KMS-11 (cell line): ENCODE data around the gene MAP1LC3B.

Experiments
- H2AFZ ChIP-seq: fragments of 200-600 bp; sonication (generic); 2 replicates; pipeline ENCODE4 v1.6.1; 2016; ENCODE audit warnings: antibody characterized with exemption, mixed run types, low read depth
- H3K27ac ChIP-seq: fragments of 200-600 bp; sonication (generic); 2 replicates; pipeline ENCODE4 v1.6.1; 2016; ENCODE audit warnings: mild to moderate bottlenecking, mixed run types
- H3K27me3 ChIP-seq: fragments of 200-600 bp; sonication (generic); 2 replicates; pipeline ENCODE4 v1.6.1; 2017; ENCODE audit warnings: mild to moderate bottlenecking, low read depth, mixed run types, moderate library complexity; ENCODE audit not compliant: insufficient read depth
- H3K36me3 ChIP-seq: fragments of 200-600 bp; sonication (generic); 2 replicates; pipeline ENCODE4 v1.6.1; 2017; ENCODE audit warnings: mild to moderate bottlenecking, mixed run types; ENCODE audit not compliant: insufficient read depth
- H3K4me1 ChIP-seq: fragments of 200-600 bp; sonication (generic); 2 replicates; pipeline ENCODE4 v1.6.1; 2016; ENCODE audit warnings: mild to moderate bottlenecking, low read depth, mixed run types; ENCODE audit not compliant: poor library complexity, severe bottlenecking
- H3K4me2 ChIP-seq: fragments of 200-600 bp; sonication (generic); 2 replicates; pipeline ENCODE4 v1.7.0; 2016; ENCODE audit warnings: mild to moderate bottlenecking, mixed run types
- H3K4me3 ChIP-seq: fragments of 200-600 bp; sonication (generic); IDR thresholded peaks from 2 replicates; pipeline ENCODE4 v1.6.1; 2017; ENCODE audit warnings: low read depth, low read length, mixed read lengths; ENCODE audit not compliant: insufficient read depth
- H3K79me2 ChIP-seq: fragments of 200-600 bp; sonication (generic); 2 replicates; pipeline ENCODE4 v1.6.1; 2016; ENCODE audit warnings: low read depth, mixed run types; ENCODE audit not compliant: insufficient read depth
- H3K9ac ChIP-seq: fragments of 200-600 bp; sonication (generic); 2 replicates; pipeline ENCODE4 v1.6.1; 2016; ENCODE audit warnings: mild to moderate bottlenecking, mixed run types
- H4K20me1 ChIP-seq: fragments of 200-600 bp; sonication (generic); 2 replicates; pipeline ENCODE4 v1.6.1; 2016; ENCODE audit warnings: mild to moderate bottlenecking, mixed run types; ENCODE audit not compliant: insufficient read depth
- TF ChIP-seq, protein P1 (sequence below): fragments of 200-600 bp; sonication (generic); conservative IDR thresholded peaks from 2 replicates; pipeline ENCODE4 v1.6.1; 2017; ENCODE audit warnings: low read depth, mild to moderate bottlenecking, antibody characterized with exemption, low read length, moderate library complexity, mixed read lengths

The MAP1LC3B gene

DNA sequence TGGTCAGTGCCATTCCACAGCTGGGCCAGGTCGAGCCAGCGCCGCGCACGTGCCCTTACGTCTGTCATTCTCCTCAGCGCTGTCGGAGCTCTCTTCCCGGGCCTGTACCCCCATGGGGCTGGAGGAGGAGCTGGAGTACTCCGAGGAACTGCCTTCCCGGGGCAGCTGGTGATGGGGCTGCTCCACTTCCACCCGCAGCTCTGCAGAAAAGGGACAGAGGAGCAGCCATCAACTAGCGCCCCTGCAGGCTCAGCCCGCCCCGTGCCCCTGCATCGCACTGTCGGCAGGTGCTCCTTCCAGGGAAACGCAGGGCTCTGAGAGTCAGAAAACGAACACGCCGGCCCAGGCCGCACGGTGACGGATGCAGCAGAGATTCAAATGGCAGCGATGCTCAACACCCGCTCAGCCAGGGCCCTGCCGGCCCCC, 20.9 kb downstream of the MAP1LC3B start:
- no peak overlapping the region for H2AFZ ChIP-seq
- no peak overlapping the region for H3K9ac ChIP-seq
- H3K27me3 ChIP-seq: no peaks in the 10 kb centered on the region
- TF ChIP-seq, protein P1, sequence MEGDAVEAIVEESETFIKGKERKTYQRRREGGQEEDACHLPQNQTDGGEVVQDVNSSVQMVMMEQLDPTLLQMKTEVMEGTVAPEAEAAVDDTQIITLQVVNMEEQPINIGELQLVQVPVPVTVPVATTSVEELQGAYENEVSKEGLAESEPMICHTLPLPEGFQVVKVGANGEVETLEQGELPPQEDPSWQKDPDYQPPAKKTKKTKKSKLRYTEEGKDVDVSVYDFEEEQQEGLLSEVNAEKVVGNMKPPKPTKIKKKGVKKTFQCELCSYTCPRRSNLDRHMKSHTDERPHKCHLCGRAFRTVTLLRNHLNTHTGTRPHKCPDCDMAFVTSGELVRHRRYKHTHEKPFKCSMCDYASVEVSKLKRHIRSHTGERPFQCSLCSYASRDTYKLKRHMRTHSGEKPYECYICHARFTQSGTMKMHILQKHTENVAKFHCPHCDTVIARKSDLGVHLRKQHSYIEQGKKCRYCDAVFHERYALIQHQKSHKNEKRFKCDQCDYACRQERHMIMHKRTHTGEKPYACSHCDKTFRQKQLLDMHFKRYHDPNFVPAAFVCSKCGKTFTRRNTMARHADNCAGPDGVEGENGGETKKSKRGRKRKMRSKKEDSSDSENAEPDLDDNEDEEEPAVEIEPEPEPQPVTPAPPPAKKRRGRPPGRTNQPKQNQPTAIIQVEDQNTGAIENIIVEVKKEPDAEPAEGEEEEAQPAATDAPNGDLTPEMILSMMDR: no peak
- no peaks in the 10 kb centered on the region for H3K79me2 ChIP-seq
- no peaks in the 10 kb centered on the region for H3K4me1 ChIP-seq
- H3K36me3 ChIP-seq: no peaks in the 10 kb centered on the region; the same call in 1 of the 2 replicates
- no peak overlapping the region for H3K27ac ChIP-seq
- H3K4me3 ChIP-seq: no peak overlapping the region
- H4K20me1 ChIP-seq: no peaks in the 10 kb centered on the region
- no peak overlapping the region for H3K4me2 ChIP-seq

DNA sequence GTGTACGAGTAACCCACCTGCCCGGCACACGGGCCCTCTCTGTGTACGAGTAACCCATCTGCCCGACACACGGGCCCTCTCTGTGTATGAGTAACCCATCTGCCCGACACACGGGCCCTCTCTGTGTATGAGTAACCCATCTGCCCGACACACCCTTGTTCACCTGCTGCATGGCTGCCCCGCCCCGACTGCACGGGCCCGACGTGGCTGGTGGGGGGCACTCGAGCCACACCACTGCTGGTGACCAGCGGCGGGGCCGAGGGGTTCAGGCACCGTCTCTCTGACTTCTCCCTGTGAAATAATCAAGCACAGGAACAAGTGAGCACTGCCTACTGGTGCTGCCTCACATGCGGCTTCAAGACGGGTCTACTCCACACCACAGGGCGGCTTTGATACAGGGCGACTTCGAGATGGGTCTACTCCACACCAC, 22.1 kb downstream of the MAP1LC3B start:
- H3K27ac ChIP-seq: no peak overlapping the region
- TF ChIP-seq, protein P1: no peak
- no peaks in the 10 kb centered on the region for H3K4me1 ChIP-seq
- no peak overlapping the region for H3K4me3 ChIP-seq
- H3K9ac ChIP-seq: no peak overlapping the region
- no peak overlapping the region for H3K4me2 ChIP-seq
- no peaks in the 10 kb centered on the region for H3K27me3 ChIP-seq
- no peaks in the 10 kb centered on the region for H3K79me2 ChIP-seq
- no peaks in the 10 kb centered on the region; the same call in 1 of the 2 replicates for H3K36me3 ChIP-seq
- H2AFZ ChIP-seq: no peak overlapping the region
- no peaks in the 10 kb centered on the region for H4K20me1 ChIP-seq

DNA sequence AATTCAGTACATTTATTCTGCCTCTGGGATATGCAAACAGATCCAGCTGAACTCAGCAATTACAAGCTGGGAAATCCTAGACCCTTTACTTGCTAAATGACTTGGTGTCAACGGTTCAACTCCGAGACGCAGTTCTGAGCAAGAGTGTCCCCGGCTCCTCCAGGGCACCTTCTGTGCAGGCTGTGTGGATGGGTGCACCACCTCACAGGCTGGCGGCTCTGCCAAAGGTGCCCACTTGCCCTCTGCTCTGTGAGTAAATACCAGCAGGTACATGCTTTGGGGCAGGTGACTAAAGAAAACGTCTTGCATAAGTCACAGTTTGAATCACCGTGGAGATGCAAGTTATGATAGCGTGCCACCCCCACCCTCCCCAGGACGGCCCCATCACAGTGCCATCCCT, 23.3 kb downstream of the MAP1LC3B start:
- TF ChIP-seq, protein P1: no peak
- Histone ChIP-seq H3K4me1 (no peaks in the 10 kb centered on the region), H3K9ac (no peak overlapping the region), H3K36me3 (no peaks in the 10 kb centered on the region; the same call in 1 of the 2 replicates), H2AFZ (no peak overlapping the region), H3K4me3 (no peak overlapping the region), H3K27me3 (no peaks in the 10 kb centered on the region), H4K20me1 (no peaks in the 10 kb centered on the region), H3K4me2 (no peak overlapping the region), H3K79me2 (no peaks in the 10 kb centered on the region), H3K27ac (no peak overlapping the region)

DNA sequence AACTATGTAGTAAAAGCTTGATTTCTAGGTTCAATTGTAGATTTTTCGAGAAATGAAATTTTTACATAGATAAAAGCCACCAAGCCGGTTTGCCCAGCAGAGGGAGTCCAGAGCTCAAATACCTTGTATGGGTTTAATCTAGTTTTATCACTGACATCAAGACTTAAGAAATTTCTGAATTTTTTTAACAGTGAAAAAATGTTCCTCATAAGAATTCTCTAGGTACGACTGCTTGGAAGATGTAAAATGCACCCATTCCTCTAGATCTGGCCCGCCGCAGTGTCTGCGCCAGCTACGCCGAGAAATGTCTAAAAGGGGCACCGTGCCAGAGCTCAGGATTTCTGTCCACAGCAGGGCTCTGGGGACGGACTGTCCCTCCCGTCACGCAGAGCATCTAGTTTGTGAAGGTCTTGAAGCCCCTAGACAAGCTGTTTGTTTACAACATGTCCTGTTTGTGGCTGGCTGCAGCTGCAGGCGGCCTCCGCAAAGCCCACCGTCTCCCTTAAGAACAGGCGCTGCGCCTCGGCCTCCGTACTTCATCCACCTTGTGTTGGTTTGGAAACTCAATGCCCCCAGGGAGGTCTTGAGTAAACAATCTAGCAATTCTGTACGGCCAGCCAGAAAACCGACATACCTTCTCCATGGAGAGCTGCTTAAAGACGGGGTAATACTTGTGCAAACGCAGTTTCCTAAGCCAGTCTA, 24.8 kb downstream of the MAP1LC3B start:
- TF ChIP-seq, protein P1: peak; percentile 63
- no peak overlapping the region for H2AFZ ChIP-seq
- no peaks in the 10 kb centered on the region for H3K27me3 ChIP-seq
- H3K9ac ChIP-seq: no peak overlapping the region
- no peaks in the 10 kb centered on the region for H3K4me1 ChIP-seq
- no peaks in the 10 kb centered on the region for H4K20me1 ChIP-seq
- H3K4me3 ChIP-seq: no peak overlapping the region
- H3K36me3 ChIP-seq: no peaks in the 10 kb centered on the region; the same call in 1 of the 2 replicates
- no peak overlapping the region for H3K4me2 ChIP-seq
- no peaks in the 10 kb centered on the region for H3K79me2 ChIP-seq
- H3K27ac ChIP-seq: no peak overlapping the region
